Parathyroid adenoma (tissue), 2 donors: Measurements from ENCODE around the gene USP13.
A peak's percentile ranks its signal among the peaks of the same experiment; 100 is the strongest.
"Not testable (repeated sequence)": the region's sequence is repeated elsewhere in the genome, so short reads cannot be mapped to it uniquely, and the experiment has no call there.

ENCODE experiments used
- H2AFZ ChIP-seq: fragments of 300-600 bp; sonication (generic); one replicate; pipeline ENCODE4 v1.7.0; 2017; ENCODE audit warnings: antibody characterized with exemption, mild to moderate bottlenecking
- H3K27ac ChIP-seq: fragments of 300-600 bp; sonication (generic); one replicate; pipeline ENCODE4 v1.7.0; 2017
- H3K27me3 ChIP-seq: fragments of 300-600 bp; sonication (generic); one replicate; pipeline ENCODE4 v1.7.0; 2017; ENCODE audit warnings: low read length; ENCODE audit not compliant: control insufficient read depth, insufficient read depth
- H3K36me3 ChIP-seq: fragments of 300-600 bp; sonication (generic); one replicate; pipeline ENCODE4 v1.7.0; 2017; ENCODE audit warnings: low read length; ENCODE audit not compliant: control insufficient read depth, insufficient read depth
- H3K4me1 ChIP-seq: fragments of 300-600 bp; sonication (generic); one replicate; pipeline ENCODE4 v1.7.0; 2017; ENCODE audit warnings: control low read depth
- H3K4me2 ChIP-seq: fragments of 300-600 bp; sonication (generic); one replicate; pipeline ENCODE4 v1.7.0; 2017; ENCODE audit warnings: low read length
- H3K4me3 ChIP-seq: fragments of 300-600 bp; sonication (generic); one replicate; pipeline ENCODE4 v1.7.0; 2017; ENCODE audit warnings: low read depth, low read length
- H3K79me2 ChIP-seq: fragments of 300-600 bp; sonication (generic); one replicate; pipeline ENCODE4 v1.7.0; 2017; ENCODE audit warnings: control low read depth
- H3K9ac ChIP-seq: fragments of 300-600 bp; sonication (generic); one replicate; pipeline ENCODE4 v1.7.0; 2017; ENCODE audit warnings: mild to moderate bottlenecking
- H3K9me3 ChIP-seq: fragments of 300-600 bp; sonication (generic); one replicate; pipeline ENCODE4 v1.7.0; 2017; ENCODE audit warnings: low read length; ENCODE audit not compliant: control insufficient read depth
- TF ChIP-seq, protein P1 (sequence below): fragments of 300-600 bp; sonication (generic); IDR thresholded peaks from one replicate; pipeline ENCODE4 v1.7.0; 2017; ENCODE audit warnings: antibody characterized with exemption, mild to moderate bottlenecking
- donor health status: primary hyperparathyroidism.

Gene USP13

DNA sequence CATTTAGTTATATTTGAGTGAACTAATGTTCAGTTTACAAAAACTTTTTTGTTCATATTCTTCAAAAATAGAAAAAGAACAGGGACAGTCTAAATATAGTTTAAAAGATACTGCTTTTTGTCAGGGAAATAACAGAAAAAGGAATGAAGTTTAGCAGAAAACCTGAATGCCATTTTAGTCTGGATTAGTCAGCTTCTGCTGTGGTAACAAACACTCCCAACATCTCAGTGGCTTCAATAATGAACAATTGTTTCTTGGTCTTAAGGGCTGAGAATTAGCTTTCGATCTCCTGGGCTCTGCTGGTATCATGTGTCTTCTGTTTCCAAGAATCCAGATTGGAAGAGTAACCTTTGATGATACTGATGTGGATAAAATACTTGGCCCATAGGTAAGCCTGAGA is 12.4 kb upstream of the USP13 start:
- no peak overlapping the region for H3K9ac ChIP-seq
- no peak overlapping the region for H3K27ac ChIP-seq
- H3K9me3 ChIP-seq: no peaks in the 10 kb centered on the region
- no peak overlapping the region for H3K4me2 ChIP-seq
- H3K4me3 ChIP-seq: no peak overlapping the region
- H2AFZ ChIP-seq: no peak overlapping the region
- TF ChIP-seq, protein P1, sequence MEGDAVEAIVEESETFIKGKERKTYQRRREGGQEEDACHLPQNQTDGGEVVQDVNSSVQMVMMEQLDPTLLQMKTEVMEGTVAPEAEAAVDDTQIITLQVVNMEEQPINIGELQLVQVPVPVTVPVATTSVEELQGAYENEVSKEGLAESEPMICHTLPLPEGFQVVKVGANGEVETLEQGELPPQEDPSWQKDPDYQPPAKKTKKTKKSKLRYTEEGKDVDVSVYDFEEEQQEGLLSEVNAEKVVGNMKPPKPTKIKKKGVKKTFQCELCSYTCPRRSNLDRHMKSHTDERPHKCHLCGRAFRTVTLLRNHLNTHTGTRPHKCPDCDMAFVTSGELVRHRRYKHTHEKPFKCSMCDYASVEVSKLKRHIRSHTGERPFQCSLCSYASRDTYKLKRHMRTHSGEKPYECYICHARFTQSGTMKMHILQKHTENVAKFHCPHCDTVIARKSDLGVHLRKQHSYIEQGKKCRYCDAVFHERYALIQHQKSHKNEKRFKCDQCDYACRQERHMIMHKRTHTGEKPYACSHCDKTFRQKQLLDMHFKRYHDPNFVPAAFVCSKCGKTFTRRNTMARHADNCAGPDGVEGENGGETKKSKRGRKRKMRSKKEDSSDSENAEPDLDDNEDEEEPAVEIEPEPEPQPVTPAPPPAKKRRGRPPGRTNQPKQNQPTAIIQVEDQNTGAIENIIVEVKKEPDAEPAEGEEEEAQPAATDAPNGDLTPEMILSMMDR: no peak
- H3K79me2 ChIP-seq: no peaks in the 10 kb centered on the region
- H3K4me1 ChIP-seq: no peaks in the 10 kb centered on the region
- no peaks in the 10 kb centered on the region for H3K36me3 ChIP-seq
- H3K27me3 ChIP-seq: no peaks in the 10 kb centered on the region

DNA sequence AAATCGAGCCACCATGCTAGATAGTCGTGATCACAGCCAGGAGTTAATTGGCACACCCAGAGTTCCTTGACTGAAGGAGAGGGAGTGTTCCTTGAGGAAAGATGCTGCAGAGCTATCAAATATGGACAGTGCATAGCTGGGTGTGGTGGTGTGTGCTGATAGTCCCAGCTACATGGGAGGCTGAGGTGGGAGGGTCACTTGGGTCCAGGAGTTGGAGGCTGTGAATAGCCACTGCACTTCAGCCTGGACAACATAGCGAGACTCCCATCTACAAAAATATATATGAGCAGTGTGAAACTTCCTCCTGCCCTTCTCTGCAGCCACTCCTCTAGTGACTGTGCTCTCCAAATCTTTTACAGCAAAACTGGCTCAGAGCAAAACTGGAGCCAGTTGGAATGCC is 10.0 kb upstream of the USP13 start:
- TF ChIP-seq, protein P1: no peak
- Histone ChIP-seq H3K36me3 (no peaks in the 10 kb centered on the region), H3K79me2 (no peaks in the 10 kb centered on the region), H2AFZ (no peak overlapping the region), H3K9ac (no peak overlapping the region), H3K4me1 (no peaks in the 10 kb centered on the region), H3K4me3 (no peak overlapping the region), H3K27ac (no peak overlapping the region), H3K4me2 (no peak overlapping the region), H3K27me3 (no peaks in the 10 kb centered on the region), H3K9me3 (no peaks in the 10 kb centered on the region)

DNA sequence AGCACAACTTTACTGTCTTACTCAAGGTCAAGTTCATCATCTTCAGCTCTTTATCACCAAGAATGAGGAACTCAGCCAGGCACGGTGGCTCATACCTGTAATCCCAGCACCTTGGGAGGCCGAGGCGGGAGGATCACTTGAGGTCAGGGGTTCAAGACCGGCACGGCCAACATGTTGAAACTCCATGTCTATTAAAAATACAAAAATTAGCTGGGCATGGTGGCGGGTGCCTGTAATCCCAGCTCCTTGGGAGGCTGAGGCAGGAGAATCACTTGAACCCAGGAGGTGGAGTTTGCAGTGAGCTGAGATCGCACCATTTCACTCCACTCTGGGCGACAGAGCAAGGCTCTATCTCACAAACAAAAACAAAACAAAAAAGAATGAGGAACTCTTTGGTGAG is 9.0 kb upstream of the USP13 start:
- H3K9ac ChIP-seq, H3K27ac ChIP-seq, H3K79me2 ChIP-seq, H2AFZ ChIP-seq, H3K9me3 ChIP-seq, H3K36me3 ChIP-seq, H3K27me3 ChIP-seq, H3K4me2 ChIP-seq, H3K4me3 ChIP-seq, H3K4me1 ChIP-seq: not testable (repeated sequence)

DNA sequence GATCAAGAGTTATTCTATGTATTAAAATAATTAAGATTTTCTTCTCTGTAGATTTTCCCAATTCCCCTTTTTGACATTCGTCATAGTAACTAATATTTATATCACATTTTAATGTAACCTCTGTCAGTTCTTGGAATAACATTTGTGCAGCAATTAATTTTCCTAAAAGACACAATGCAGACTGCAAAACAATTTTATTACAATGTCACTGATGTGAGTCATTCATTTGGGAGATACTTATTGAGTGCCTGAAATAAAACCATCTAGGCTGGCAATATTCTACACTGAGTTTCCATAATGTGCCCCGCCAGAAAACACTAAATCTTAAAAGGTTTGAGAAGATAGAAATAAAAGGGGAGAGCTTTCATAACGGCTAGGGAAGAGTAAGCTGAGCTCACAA is 6.7 kb upstream of the USP13 start:
- TF ChIP-seq, protein P1: no peak
- H3K79me2 ChIP-seq: no peaks in the 10 kb centered on the region
- no peaks in the 10 kb centered on the region for H3K27me3 ChIP-seq
- H2AFZ ChIP-seq: no peak overlapping the region
- H3K9ac ChIP-seq: no peak overlapping the region
- no peak overlapping the region for H3K4me3 ChIP-seq
- no peak overlapping the region for H3K4me2 ChIP-seq
- no peaks in the 10 kb centered on the region for H3K36me3 ChIP-seq
- no peak overlapping the region for H3K27ac ChIP-seq
- H3K9me3 ChIP-seq: no peaks in the 10 kb centered on the region
- H3K4me1 ChIP-seq: no peaks in the 10 kb centered on the region

DNA sequence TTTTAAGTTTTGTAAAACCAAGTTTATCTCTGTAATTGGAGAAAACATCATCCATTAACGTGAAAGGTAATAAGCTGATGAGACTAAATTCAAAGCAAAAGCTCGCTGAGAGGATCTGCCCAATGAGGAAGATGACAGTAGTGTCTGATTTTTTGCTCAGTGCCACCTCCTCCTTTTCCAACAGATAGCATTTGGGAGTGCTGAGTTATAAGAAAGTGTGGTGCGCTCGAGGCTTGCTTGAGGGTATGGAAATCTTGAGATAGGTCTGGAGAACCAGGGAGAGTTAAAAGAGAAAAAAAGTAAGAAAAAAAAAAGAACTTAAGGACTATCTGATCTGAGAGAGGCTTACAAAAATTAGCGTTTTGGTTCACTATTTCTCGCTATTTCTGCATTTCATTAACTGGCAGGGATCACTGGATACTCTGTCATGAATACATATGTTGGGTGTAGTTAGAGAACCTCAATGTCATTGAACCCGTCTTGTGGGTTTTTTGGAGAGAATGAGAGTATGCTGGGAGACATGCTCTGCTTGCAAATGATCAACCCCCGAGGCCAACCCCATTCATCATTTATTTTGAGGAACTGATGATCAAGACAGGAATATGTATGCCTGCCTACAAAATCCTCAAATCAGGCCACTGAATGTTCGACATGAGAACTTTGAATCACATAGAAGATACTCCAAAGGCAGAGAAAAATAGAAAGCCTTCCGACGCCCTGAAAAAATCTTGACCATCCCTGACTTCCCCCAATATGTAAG is 973 bp upstream of the USP13 start:
- H3K4me1 ChIP-seq: no peaks in the 10 kb centered on the region
- H3K27ac ChIP-seq: peak overlapping the region; percentile 50
- H3K79me2 ChIP-seq: peaks cover 17% of the 10 kb centered on the region
- peak overlapping the region; percentile 85 for H3K4me2 ChIP-seq
- no peaks in the 10 kb centered on the region for H3K9me3 ChIP-seq
- H3K36me3 ChIP-seq: no peaks in the 10 kb centered on the region
- H3K27me3 ChIP-seq: no peaks in the 10 kb centered on the region
- TF ChIP-seq, protein P1: no peak
- H3K4me3 ChIP-seq: peak overlapping the region; percentile 61
- no peak overlapping the region for H3K9ac ChIP-seq
- peak overlapping the region; percentile 88 for H2AFZ ChIP-seq
